Glutamatergic neuron (in vitro differentiated cells): Measurements from ENCODE around the gene SYNPO2L. TPM values are rescaled to one million over a fixed set of nuclear protein-coding genes. Genes with fewer than 3 reads are reported as not detected.
"Not testable (repeated sequence)": the region's sequence is repeated elsewhere in the genome, so short reads cannot be mapped to it uniquely, and the experiment has no call there.

ENCODE experiments used
- DNase-seq: peaks from one replicate; pipeline ENCODE4 v3.0.0; 2022
- H3K27ac Mint-ChIP-seq: one replicate; pipeline ENCODE4 v1.8.0; 2020; ENCODE audit warnings: mild to moderate bottlenecking, mixed read lengths, inconsistent platforms; ENCODE audit not compliant: unreplicated experiment
- H3K27me3 Mint-ChIP-seq: one replicate; pipeline ENCODE4 v1.8.0; 2020; ENCODE audit warnings: mild to moderate bottlenecking, moderate library complexity, mixed read lengths, inconsistent platforms; ENCODE audit not compliant: unreplicated experiment
- H3K36me3 Mint-ChIP-seq: one replicate; pipeline ENCODE4 v1.8.0; 2020; ENCODE audit warnings: mild to moderate bottlenecking, mixed read lengths, inconsistent platforms; ENCODE audit not compliant: unreplicated experiment
- H3K4me1 Mint-ChIP-seq: one replicate; pipeline ENCODE4 v1.8.0; 2020; ENCODE audit warnings: mild to moderate bottlenecking, low read depth, mixed read lengths, inconsistent platforms; ENCODE audit not compliant: unreplicated experiment
- H3K4me3 Mint-ChIP-seq: one replicate; pipeline ENCODE4 v1.8.0; 2020; ENCODE audit warnings: mild to moderate bottlenecking, mixed read lengths, inconsistent platforms; ENCODE audit not compliant: unreplicated experiment
- H3K9me3 Mint-ChIP-seq: one replicate; pipeline ENCODE4 v1.8.0; 2020; ENCODE audit warnings: mild to moderate bottlenecking, moderate library complexity, mixed read lengths, inconsistent platforms; ENCODE audit not compliant: unreplicated experiment
- CTCF ChIP-seq: fragments of 200-600 bp; sonication (generic); IDR thresholded peaks from one replicate; pipeline ENCODE4 v1.5.0; 2021; ENCODE audit not compliant: partially characterized antibody, unreplicated experiment
- total RNA-seq: library from RNA; stranded (reverse); fragmentation: NEBNext Ultra II Directional; extraction: Animal tissue kit (Norgen Biotek cat#: 25700); gene quantifications from one replicate; pipeline ENCODE4 v1.2.1, GENCODE V29; 2021; ENCODE audit not compliant: unreplicated experiment

SYNPO2L gene
- total RNA-seq, 1 donor from 2014 or later: 0.42 TPM

GRCh38 chr10:73623056-73623455 is 32.8 kb downstream of the SYNPO2L start:
- Mint-ChIP-seq H3K9me3 (no peaks in the 10 kb centered on the region), H3K27me3 (peaks cover 2% of the 10 kb centered on the region), H3K4me3 (no peak overlapping the region), H3K36me3 (no peaks in the 10 kb centered on the region), H3K4me1 (no peaks in the 10 kb centered on the region), H3K27ac (no peak overlapping the region)
- DNase-seq: no peak
- TF ChIP-seq CTCF: no peak

DNA sequence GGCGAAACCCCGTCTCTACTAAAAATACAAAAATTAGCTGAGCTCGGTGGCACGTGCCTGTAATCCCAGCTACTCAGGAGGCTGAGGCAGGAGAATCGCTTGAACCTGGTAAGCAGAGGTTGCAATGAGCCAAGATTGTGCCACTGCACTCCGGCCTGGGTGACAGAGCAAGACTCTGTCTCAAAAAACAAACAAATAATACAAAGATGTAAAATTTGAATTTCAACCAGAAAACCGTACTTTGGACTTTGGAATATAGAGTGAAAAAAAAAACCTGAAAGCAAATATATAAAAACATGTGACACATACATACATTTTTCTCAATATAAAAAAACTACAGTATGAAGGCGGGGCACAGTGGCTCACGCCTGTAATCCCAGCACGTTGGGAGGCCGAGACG is 34.9 kb downstream of the SYNPO2L start:
- DNase-seq, H3K9me3 Mint-ChIP-seq, H3K27ac Mint-ChIP-seq, H3K27me3 Mint-ChIP-seq, H3K4me3 Mint-ChIP-seq, H3K36me3 Mint-ChIP-seq, H3K4me1 Mint-ChIP-seq: not testable (repeated sequence)

- DNase-seq, H3K4me1 Mint-ChIP-seq, H3K27ac Mint-ChIP-seq, H3K9me3 Mint-ChIP-seq, H3K27me3 Mint-ChIP-seq, H3K4me3 Mint-ChIP-seq, H3K36me3 Mint-ChIP-seq: not testable (repeated sequence)
Measured at GRCh38 chr10:73617143-73617542, 38.7 kb downstream of the SYNPO2L start.

DNA sequence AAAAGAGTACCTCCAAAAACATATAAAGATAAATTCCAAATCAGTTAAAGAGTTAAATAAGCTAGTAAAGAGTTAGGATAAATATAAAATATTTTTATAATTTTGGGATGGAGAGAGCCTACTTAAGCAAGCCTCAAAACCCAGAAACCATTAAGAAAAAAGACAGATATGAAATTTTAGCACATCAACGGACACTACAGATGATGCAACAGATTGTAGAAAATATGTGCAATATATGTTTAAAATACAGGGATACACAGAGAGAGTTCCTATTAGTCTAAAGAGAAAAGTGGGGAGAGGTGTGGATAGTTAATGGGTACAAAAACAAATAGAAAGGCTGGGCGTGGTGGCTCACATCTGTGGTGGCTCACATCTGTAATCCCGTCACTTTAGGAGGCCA is 41.1 kb downstream of the SYNPO2L start:
- TF ChIP-seq CTCF: no peak
- no peak for DNase-seq
- no peaks in the 10 kb centered on the region for H3K4me1 Mint-ChIP-seq

DNA sequence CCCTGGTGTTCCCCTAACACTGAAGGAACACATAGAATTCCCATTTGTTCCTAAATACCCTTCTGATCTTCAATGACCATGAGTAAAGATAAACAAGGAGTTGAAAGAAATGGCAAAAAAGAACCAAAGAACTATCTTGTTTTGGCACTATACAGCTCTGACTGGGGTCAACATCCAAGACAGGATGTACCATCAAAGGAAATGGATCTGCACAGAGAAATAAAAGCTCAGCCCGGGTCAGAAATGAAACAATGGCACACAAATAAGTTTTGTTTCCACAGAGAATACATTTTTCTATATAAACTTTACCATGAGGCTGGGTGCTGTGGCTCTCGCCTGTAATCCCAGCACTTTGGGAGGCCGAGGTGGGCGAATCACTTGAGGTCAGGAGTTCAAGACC is 46.7 kb downstream of the SYNPO2L start:
- Mint-ChIP-seq H3K36me3 (no peaks in the 10 kb centered on the region), H3K9me3 (no peaks in the 10 kb centered on the region), H3K4me3 (no peak overlapping the region), H3K27me3 (no peaks in the 10 kb centered on the region), H3K27ac (no peak overlapping the region), H3K4me1 (no peaks in the 10 kb centered on the region)
- no peak for TF ChIP-seq CTCF
- DNase-seq: no peak

More for the DNA sequence above, 41.1 kb downstream of the SYNPO2L start:
- H3K9me3 Mint-ChIP-seq: no peaks in the 10 kb centered on the region
- no peak overlapping the region for H3K27ac Mint-ChIP-seq
- H3K36me3 Mint-ChIP-seq: no peaks in the 10 kb centered on the region
- no peak overlapping the region for H3K4me3 Mint-ChIP-seq
- no peaks in the 10 kb centered on the region for H3K27me3 Mint-ChIP-seq

DNA sequence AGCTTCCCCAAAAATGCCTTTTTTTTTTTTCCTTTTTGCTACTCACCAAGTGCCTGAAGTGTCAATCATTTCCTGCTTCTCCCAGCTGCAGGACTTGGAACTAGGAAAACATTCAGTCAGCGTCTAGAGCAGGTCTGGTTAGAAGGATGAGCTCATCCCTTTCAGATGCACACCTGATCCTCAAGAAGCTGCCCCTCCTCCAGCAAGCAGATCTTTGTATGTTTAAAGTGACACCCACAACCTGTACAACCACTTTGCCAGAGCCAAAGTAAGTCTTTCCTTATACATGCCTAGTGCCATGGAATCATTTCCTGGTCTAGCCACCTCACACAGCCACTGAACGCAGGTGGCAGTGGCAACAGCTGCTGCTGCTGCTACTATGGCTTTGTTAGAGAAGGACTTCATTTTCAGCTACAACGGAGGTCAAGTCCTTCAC is 54.3 kb downstream of the SYNPO2L start:
- Mint-ChIP-seq H3K9me3 (no peaks in the 10 kb centered on the region), H3K27me3 (no peaks in the 10 kb centered on the region), H3K27ac (no peak overlapping the region), H3K4me1 (peaks cover 7% of the 10 kb centered on the region), H3K36me3 (no peaks in the 10 kb centered on the region), H3K4me3 (no peak overlapping the region)
- no peak for DNase-seq
- TF ChIP-seq CTCF: no peak
